ENCODE data around the gene CERS1. TPM values are rescaled to one million over a fixed set of nuclear protein-coding genes. Genes with fewer than 3 reads are reported as not detected.

The CERS1 gene
- polyA plus RNA-seq, 2 of the 4 experiments (the other 2 are of a cell fraction), result 1.7 to 3.4 TPM

- no peaks in the 10 kb centered on the region for H3K4me1 ChIP-seq
- POLR2A ChIA-PET, result no interaction called here
- ATAC-seq (no peak; a peak in 1 of 6 replicates), FAIRE-seq (no peak), DNase-seq (ENCODE audit: low read depth in 1 of 2, low spot score in 1 of 2) (no peak)
- no peak overlapping the region for H3K4me3 ChIP-seq
- TF ChIP-seq TP53 (CRISPR knock-in tag; IDR thresholded peaks at IDR 0.05) (no peak), CEBPB (IDR thresholded peaks at IDR 0.05) (no peak), ESRRA (IDR thresholded peaks at IDR 0.05; ENCODE audit: borderline replicate concordance, low read length) (no peak), JUN (IDR thresholded peaks at IDR 0.05) (no peak), ZNF302 (CRISPR knock-in tag; IDR thresholded peaks at IDR 0.05) (no peak), CBX8 (IDR thresholded peaks at IDR 0.05) (no peak)
- H3K27ac ChIP-seq, result no peak overlapping the region
- CTCF ChIA-PET, result interaction anchor here (1.2 to 1.3 kb wide), 2 partner anchors 11 to 13 kb away, joined by 3 to 4 read pairs; no protein-coding TSS in a partner anchor
- no peaks in the 10 kb centered on the region for H3K9me3 ChIP-seq
- WGBS (ENCODE audit: missing lambda C conversion rate), result 97% methylated on average over 15 of the region's 26 CpGs
- H3K4me2 ChIP-seq, result no peak overlapping the region
These were observed 9.7 kb upstream of the CERS1 start for GRCh38 chr19:18905513-18906236.

GRCh38 chr19:18905058-18905456 lies 9.1 kb upstream of the CERS1 start:
- FAIRE-seq, result no peak
- Histone ChIP-seq H3K4me3 (no peak overlapping the region), H3K4me1 (no peaks in the 10 kb centered on the region), H3K27ac (no peak overlapping the region), H3K9me3 (no peaks in the 10 kb centered on the region), H3K4me2 (no peak overlapping the region)
- no peak for DNase-seq (ENCODE audit: low read depth in 1 of 2, low spot score in 1 of 2)
- ChIA-PET CTCF (interaction anchor here (0.7 to 1.3 kb wide), 4 partner anchors 9 to 29 kb away, joined by 3 to 5 read pairs (median 4); partner anchors contain the start of gene CERS1), POLR2A (no interaction called here)
- ATAC-seq, result no peak
- 82% methylated on average over 3 of the region's 8 CpGs for WGBS (ENCODE audit: missing lambda C conversion rate)
- TF ChIP-seq NPAS2 (CRISPR knock-in tag; IDR thresholded peaks at IDR 0.05; ENCODE audit: borderline replicate concordance) (no peak), PHF8 (IDR thresholded peaks at IDR 0.05; ENCODE audit: borderline replicate concordance, low read depth) (no peak), USF2 (IDR thresholded peaks at IDR 0.05) (no peak), HOXA7 (CRISPR knock-in tag; IDR thresholded peaks at IDR 0.05) (no peak), ZSCAN20 (CRISPR knock-in tag; IDR thresholded peaks at IDR 0.05) (no peak), EHMT2 (IDR thresholded peaks at IDR 0.05; ENCODE audit: low read depth) (no peak)

GRCh38 chr19:18904334-18905057 lies 8.5 kb upstream of the CERS1 start:
- POLR2A ChIA-PET, result no interaction called here
- H3K4me1 ChIP-seq, result no peaks in the 10 kb centered on the region
- CTCF ChIA-PET, result interaction anchor here (0.7 to 1.3 kb wide), 6 partner anchors 8 to 29 kb away, joined by 3 to 6 read pairs (median 4); partner anchors contain the start of gene CERS1
- H3K27ac ChIP-seq, result no peak overlapping the region
- WGBS (ENCODE audit: missing lambda C conversion rate), result 100% methylated on average over 2 of the region's 25 CpGs
- FAIRE-seq, result no peak
- no peak overlapping the region for H3K4me3 ChIP-seq
- H3K4me2 ChIP-seq, result no peak overlapping the region
- ATAC-seq, result no peak
- no peak for DNase-seq (ENCODE audit: low read depth in 1 of 2, low spot score in 1 of 2)
- TF ChIP-seq HOXB13 (CRISPR knock-in tag; IDR thresholded peaks at IDR 0.05; ENCODE audit: low read depth) (no peak), JUN (IDR thresholded peaks at IDR 0.05) (no peak), EHMT2 (IDR thresholded peaks at IDR 0.05; ENCODE audit: low read depth) (no peak), CBX8 (IDR thresholded peaks at IDR 0.05) (no peak), HEYL (CRISPR knock-in tag; IDR thresholded peaks at IDR 0.05) (no peak), SREBF2 (IDR thresholded peaks at IDR 0.05) (no peak), ZNF302 (CRISPR knock-in tag; IDR thresholded peaks at IDR 0.05) (no peak), KDM1A (IDR thresholded peaks at IDR 0.05; ENCODE audit: low read depth) (no peak), MAFK (IDR thresholded peaks at IDR 0.05; ENCODE audit: partially characterized antibody) (no peak), MAX (IDR thresholded peaks at IDR 0.05) (no peak), POLR2A (IDR thresholded peaks at IDR 0.05; ENCODE audit: low read length) (no peak)
- no peaks in the 10 kb centered on the region for H3K9me3 ChIP-seq
